HG03025 (cell line): ENCODE measurements around the gene ABLIM1.

Experiments used
- ATAC-seq: cut with Tn5 transposase; IDR thresholded peaks from one replicate; pipeline ENCODE4 v1.9.1; 2021; ENCODE audit warnings: mild to moderate bottlenecking, moderate library complexity; ENCODE audit not compliant: unreplicated experiment, low FRiP score

The ABLIM1 gene

GRCh38 chr10:114626841-114627240, 31.2 kb downstream of the ABLIM1 start:
- ATAC-seq, result no peak

- ATAC-seq, result no peak
These were observed 32.9 kb downstream of the ABLIM1 start for GRCh38 chr10:114624951-114625780.

- ATAC-seq, result no peak
These were observed 33.7 kb downstream of the ABLIM1 start for GRCh38 chr10:114624422-114624821.

- no peak for ATAC-seq
These were observed 34.3 kb downstream of the ABLIM1 start for GRCh38 chr10:114623661-114624294.

- ATAC-seq, result no peak
These were observed 34.9 kb downstream of the ABLIM1 start for GRCh38 chr10:114623155-114623554.

- no peak for ATAC-seq
These were observed 39.4 kb downstream of the ABLIM1 start for GRCh38 chr10:114618722-114619121.

GRCh38 chr10:114616516-114616915, 41.6 kb downstream of the ABLIM1 start:
- ATAC-seq, result no peak

GRCh38 chr10:114616103-114616502, 42.0 kb downstream of the ABLIM1 start:
- ATAC-seq, result no peak

GRCh38 chr10:114615600-114616007, 42.5 kb downstream of the ABLIM1 start:
- ATAC-seq, result peak; percentile 80

GRCh38 chr10:114613237-114613979, 44.7 kb downstream of the ABLIM1 start:
- ATAC-seq, result no peak

- no peak for ATAC-seq
These were observed 46.5 kb downstream of the ABLIM1 start for GRCh38 chr10:114611617-114612016.

GRCh38 chr10:114609518-114610426, 48.3 kb downstream of the ABLIM1 start:
- no peak for ATAC-seq

GRCh38 chr10:114607358-114607998, 50.6 kb downstream of the ABLIM1 start:
- ATAC-seq, result no peak

- ATAC-seq, result no peak
These were observed 52.8 kb downstream of the ABLIM1 start for GRCh38 chr10:114605155-114605797.

GRCh38 chr10:114604357-114605130, 53.5 kb downstream of the ABLIM1 start:
- ATAC-seq, result no peak

- ATAC-seq, result no peak
These were observed 54.1 kb downstream of the ABLIM1 start for GRCh38 chr10:114603948-114604347.

- ATAC-seq, result no peak
These were observed 54.8 kb downstream of the ABLIM1 start for GRCh38 chr10:114603303-114603702.

- ATAC-seq, result no peak
These were observed 58.0 kb downstream of the ABLIM1 start for GRCh38 chr10:114600057-114600456.

- ATAC-seq, result no peak
These were observed 61.3 kb downstream of the ABLIM1 start for GRCh38 chr10:114596793-114597192.
